ENCODE measurements around the gene KLF4. TPM values are rescaled to one million over a fixed set of nuclear protein-coding genes. Genes with fewer than 3 reads are reported as not detected.

The KLF4 gene
- total RNA-seq, result 0.80 and 1.8 TPM in 2 replicates

DNA sequence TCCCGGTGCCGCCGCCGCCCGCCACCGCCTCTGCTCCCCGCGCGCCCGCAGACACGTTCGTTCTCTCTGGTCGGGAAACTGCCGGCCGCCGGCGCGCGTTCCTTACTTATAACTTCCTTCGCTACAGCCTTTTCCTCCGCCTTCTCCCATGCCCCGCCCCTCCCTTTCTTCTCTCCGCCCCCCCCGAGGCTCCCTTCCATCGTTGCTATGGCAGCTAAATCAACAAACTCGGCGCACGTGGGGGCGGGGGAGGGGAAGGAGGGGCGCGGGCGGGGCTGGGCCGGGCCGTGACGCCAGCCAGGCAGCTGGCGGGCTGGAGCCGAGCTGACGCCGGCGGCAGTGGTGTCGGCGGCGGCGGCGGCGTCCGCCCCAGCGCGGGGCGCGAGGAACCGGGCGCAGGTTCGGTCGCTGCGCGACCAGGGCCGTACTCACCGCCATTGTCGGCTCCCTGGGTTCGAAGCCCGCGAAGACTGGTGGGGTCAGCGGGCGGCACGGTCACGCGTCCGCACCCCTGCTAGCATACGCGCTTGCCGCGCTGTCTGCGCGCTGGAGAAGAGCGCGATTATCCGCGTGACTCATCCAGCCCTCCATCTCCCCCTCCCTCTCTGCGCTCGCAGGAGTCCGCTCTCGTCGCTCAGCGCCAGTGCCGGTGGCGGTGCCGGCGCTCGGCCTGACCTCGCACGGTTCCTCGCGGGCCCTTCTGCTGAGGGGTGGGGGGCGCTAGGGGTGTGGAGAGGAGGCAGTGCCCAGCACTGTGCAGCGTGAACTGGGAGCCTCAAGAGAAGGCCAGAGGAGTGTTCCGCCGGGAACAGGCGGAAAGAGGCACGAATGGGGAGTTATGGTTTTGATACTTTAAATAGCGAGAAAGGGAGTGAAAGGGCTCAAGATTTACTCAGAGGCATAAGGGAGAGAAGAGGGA is at the start of gene KLF4:
Gene KLF4, minus strand, starts transcription at position 83 of the 919 bp plus-strand sequence. CDS start 597 bp downstream, outside the sequence.

Small RNAs within 50 kb of the gene (small RNA-seq; reads per million reads assigned to genes)
- gene HMGN2P32 (not detected), gene RNU6-492P (not detected)

Other genes starting within 250 kb of the KLF4 start
- 132 and 154 TPM in 2 replicates for gene RAD23B, start 206.5 kb downstream of the KLF4 start, total RNA-seq

Data from thoracic aorta endothelial cell (primary cell).